Adrenal gland (tissue), 19 donors: Measurements from ENCODE around the gene OR51A4. TPM values are rescaled to one million over a fixed set of nuclear protein-coding genes. Genes with fewer than 3 reads are reported as not detected.

Experiments used
- DNase-seq, 7 donors: peaks; one replicate each; pipeline ENCODE4 v3.0.0-alpha.2; 2019 to 2020
- H3K27ac ChIP-seq, 5 donors: fragments of 200-600 bp; sonication (generic) in 4 of 5; 1 replicate in 3 of 5; 2 replicates in 2 of 5; pipeline versions ENCODE4 v1.5.1 to v1.8.0; 2016 to 2020; ENCODE audit warnings: mild to moderate bottlenecking in 1 of 5
- H3K27me3 ChIP-seq: fragments of 200-600 bp; 2 replicates; pipeline ENCODE4 v1.8.0; 2021
- H3K36me3 ChIP-seq, 2 donors: fragments of 200-600 bp; replicated peaks in 1 of 2; 1 replicate in 1 of 2; 2 replicates in 1 of 2; pipeline versions ENCODE4 v1.5.1 to v1.8.0; 2018 to 2022
- H3K4me1 ChIP-seq, 2 donors: fragments of 200-600 bp; replicated peaks in 1 of 2; 1 replicate in 1 of 2; 2 replicates in 1 of 2; pipeline versions ENCODE4 v1.5.1 to v1.8.0; 2018 to 2021
- H3K4me3 ChIP-seq, 4 donors: fragments of 200-600 bp; sonication (generic) in 3 of 4; one replicate each; pipeline ENCODE4 v1.5.1; 2016 to 2018
- H3K9me3 ChIP-seq, 3 donors: fragments of 200-600 bp; sonication (generic) in 1 of 3; replicated peaks in 1 of 3; 1 replicate in 2 of 3; 2 replicates in 1 of 3; pipeline versions ENCODE4 v1.5.1 to v1.8.0; 2016 to 2021
- CTCF ChIP-seq, 6 experiments: fragments of 450-650 bp in 4 of 6; fragments of 200-600 bp in 2 of 6; sonication (generic) in 1 of 6; IDR thresholded peaks; 1 replicate in 5 of 6; 2 replicates in 1 of 6; pipeline versions ENCODE4 v1.5.1 to v1.8.0; 2016 to 2021; ENCODE audit warnings: antibody characterized with exemption in 6 of 6, mild to moderate bottlenecking in 2 of 6, moderate library complexity in 1 of 6
- POLR2A ChIP-seq, 2 donors: fragments of 450-650 bp; IDR thresholded peaks; one replicate each; pipeline ENCODE4 v1.6.1; 2017; ENCODE audit warnings: antibody characterized with exemption in 2 of 2, mild to moderate bottlenecking in 2 of 2, moderate library complexity in 1 of 2
- WGBS, 4 donors: extraction: QIAGEN DNeasy Blood & Tissue Kit in 2 of 4; methylation state at CpG; one replicate each; pipeline versions ENCODE4 v1.1.5 to v1.1.7; 2013 to 2017; 5-methylcytosine and 5-hydroxymethylcytosine counted together
- intact Hi-C, 2 donors: fragments of 100-400 bp; cut with DNase I; formaldehyde crosslinking; loops; one replicate each; pipeline versions ENCODE4 v1.14.1 to v1.15.0; 2022 to 2023
- long read RNA-seq, 10 donors: library from polyadenylated mRNA in 3 of 10; unstranded in 2 of 10; stranded (forward) in 1 of 10; transcript quantifications; one replicate each; pipeline ENCODE4 v2.0.0 and lab custom pipeline, GENCODE V29; 2021 to 2026
- polyA plus RNA-seq, 3 donors: library from polyadenylated mRNA; stranded (reverse); fragments of 200-250 nt in 2 of 3; fragments of 350-450 nt in 1 of 3; fragmentation: Illumina TruSeq in 1 of 3; extraction: RNeasy Lipid Tissue Mini Kit (QIAGEN cat#74804) in 1 of 3; gene quantifications; one replicate each; pipeline ENCODE4 v1.2.3, GENCODE V29; 2013 to 2014
- total RNA-seq, 9 donors: library from RNA; depleted of rRNA in 4 of 9; stranded (reverse); fragments of >200 nt in 4 of 9; fragments of 120-200 nt in 1 of 9; fragmentation: NEBNext Ultra II Directional in 1 of 9; extraction: Animal tissue kit (Norgen Biotek cat#: 25700) in 1 of 9; gene quantifications; one replicate each; pipeline versions ENCODE4 v1.1.0 to v1.2.4, GENCODE V29; 2013 to 2023
- donor health status: healthy with polysubstance abuse.
- donor health status: Bipolar disorder and iron deficiency.
- donor health status: DM: yes; HTN: yes; CAD: no.
- donor health status: DM: no; HTN: no; CAD: no.
- donor health status: DM: no; HTN: no; CAD: no.
- donor health status: DM: yes; HTN: yes; CAD: no.

Gene OR51A4
- total RNA-seq, result not detected
- polyA plus RNA-seq, result not detected
- long read RNA-seq, donor 1, result 0 reads
- long read RNA-seq, donor 2, result 0 reads
- long read RNA-seq, donor 3, result 0 reads
- long read RNA-seq, donor 4, result 0 reads
- long read RNA-seq, donor 5, result 0 reads
- long read RNA-seq, donor 6, result 0 reads
- long read RNA-seq, donor 7, result 0 reads
- long read RNA-seq, donor 8, result 0 reads
- long read RNA-seq, donor 9, result 0 reads
- long read RNA-seq, donor 10, result 0 reads

GRCh38 chr11:4947505-4947904, at the start of gene OR51A4:
TSS of gene OR51A4 (minus strand) at chr11:4947605. CDS start at chr11:4947100, 505 bp downstream.
- Histone ChIP-seq H3K27me3 (no peaks in the 10 kb centered on the region), H3K27ac (no peak within 1 kb of the TSS), H3K9me3 (no peaks in the 10 kb centered on the region), H3K36me3 (no peaks in the 10 kb centered on the region), H3K4me3 (no peak within 1 kb of the TSS), H3K4me1 (no peaks in the 10 kb centered on the region)
- no peak for DNase-seq
- intact Hi-C loops, result no loop called here
- TF ChIP-seq POLR2A (IDR thresholded peaks at IDR 0.05), result no peak
- no peak for TF ChIP-seq CTCF (IDR thresholded peaks at IDR 0.05)

GRCh38 chr11:4994551-4994950, 47.1 kb upstream of the OR51A4 start, which contains the start of gene OR51L1:
TSS of gene OR51L1 (plus strand) at chr11:4994851. CDS start at chr11:4998983, 4,132 bp downstream.
- intact Hi-C loops, result no loop called here
- no peak for DNase-seq

GRCh38 chr11:4991060-4991459, 43.7 kb upstream of the OR51A4 start:
- Histone ChIP-seq H3K36me3 (no peaks in the 10 kb centered on the region), H3K4me3 (no peak overlapping the region), H3K4me1 (no peaks in the 10 kb centered on the region), H3K27ac (no peak overlapping the region), H3K9me3 (no peaks in the 10 kb centered on the region), H3K27me3 (no peaks in the 10 kb centered on the region)
- DNase-seq, result no peak
- 23 to 60% (median 53%) methylated on average over 1 of the region's 1 CpG for WGBS, 4 donors
- intact Hi-C loops, result no loop called here
- TF ChIP-seq CTCF (IDR thresholded peaks at IDR 0.05) (no peak), POLR2A (IDR thresholded peaks at IDR 0.05) (no peak)

More at GRCh38 chr11:4994551-4994950, 47.1 kb upstream of the OR51A4 start, which contains the start of gene OR51L1:
- Histone ChIP-seq H3K9me3 (no peaks in the 10 kb centered on the region), H3K36me3 (no peaks in the 10 kb centered on the region), H3K27me3 (no peaks in the 10 kb centered on the region), H3K27ac (no peak within 1 kb of the TSS), H3K4me3 (no peak within 1 kb of the TSS), H3K4me1 (no peaks in the 10 kb centered on the region)
- WGBS, 4 donors, result 67 to 85% (median 70%) methylated on average over 2 of the region's 2 CpGs
- TF ChIP-seq POLR2A (IDR thresholded peaks at IDR 0.05) (no peak), CTCF (IDR thresholded peaks at IDR 0.05) (no peak)

- WGBS, 4 donors, result 61 to 68% (median 67%) methylated on average over 6 of the region's 6 CpGs
Measured at GRCh38 chr11:4983841-4984240, 36.4 kb upstream of the OR51A4 start.

More at GRCh38 chr11:4983841-4984240, 36.4 kb upstream of the OR51A4 start:
- Histone ChIP-seq H3K9me3 (no peaks in the 10 kb centered on the region), H3K27me3 (no peaks in the 10 kb centered on the region), H3K36me3 (no peaks in the 10 kb centered on the region), H3K4me3 (no peak overlapping the region), H3K4me1 (no peaks in the 10 kb centered on the region), H3K27ac (no peak overlapping the region)
- intact Hi-C loops, result no loop called here
- TF ChIP-seq CTCF (IDR thresholded peaks at IDR 0.05) (no peak), POLR2A (IDR thresholded peaks at IDR 0.05) (no peak)
- DNase-seq, result no peak
